Body of pancreas (tissue), 4 donors: Measurements from ENCODE around the gene GFRA4. TPM values are rescaled to one million over a fixed set of nuclear protein-coding genes. Genes with fewer than 3 reads are reported as not detected.

Source experiments
- ATAC-seq: fragments of 150-250 bp; one replicate; pipeline ENCODE4 v1.9.1; 2016
- DNase-seq, 4 donors: peaks; one replicate each; pipeline ENCODE4 v3.0.0-alpha.2; 2019
- H3K27ac ChIP-seq, 4 donors: fragments of 200-600 bp; sonication (generic); 1 replicate in 3 of 4; 2 replicates in 1 of 4; pipeline versions ENCODE4 v1.5.1 to v1.6.1; 2016 to 2019; ENCODE audit warnings: mild to moderate bottlenecking in 1 of 4, mixed read lengths in 1 of 4, moderate library complexity in 1 of 4
- H3K27me3 ChIP-seq, 2 donors: fragments of 200-600 bp; sonication (generic); one replicate each; pipeline ENCODE4 v1.6.0; 2016; ENCODE audit warnings: mild to moderate bottlenecking in 1 of 2
- H3K36me3 ChIP-seq, 2 donors: fragments of 200-600 bp; sonication (generic); replicated peaks in 1 of 2; 2 replicates each; pipeline ENCODE4 v1.5.1; 2016; ENCODE audit warnings: low read depth in 2 of 2; ENCODE audit not compliant: insufficient read depth in 1 of 2
- H3K4me1 ChIP-seq: fragments of 200-600 bp; sonication (generic); one replicate; pipeline ENCODE4 v1.6.0; 2016
- H3K4me3 ChIP-seq, 2 donors: fragments of 200-600 bp; sonication (generic); 1 replicate in 1 of 2; 2 replicates in 1 of 2; pipeline ENCODE4 v1.5.1; 2016 to 2019
- H3K9me3 ChIP-seq, 3 donors: fragments of 200-600 bp; sonication (generic); 1 replicate in 2 of 3; 2 replicates in 1 of 3; pipeline ENCODE4 v1.5.1; 2016
- POLR2A ChIP-seq, 3 donors: fragments of 450-650 bp; IDR thresholded peaks; one replicate each; pipeline ENCODE4 v1.6.1; 2016; ENCODE audit warnings: antibody characterized with exemption in 3 of 3, mild to moderate bottlenecking in 2 of 3
- WGBS, 2 donors: methylation state at CpG; one replicate each; pipeline ENCODE4 v1.1.5; 2017; 5-methylcytosine and 5-hydroxymethylcytosine counted together
- intact Hi-C: fragments of 100-400 bp; cut with DNase I; formaldehyde crosslinking; loops from one replicate; pipeline ENCODE4 v1.15.1; 2023
- total RNA-seq, 2 donors: library from RNA; depleted of rRNA; stranded (reverse); fragments of >200 nt; gene quantifications; one replicate each; pipeline ENCODE4 v1.1.0, GENCODE V29; 2016
- TF ChIP-seq, protein P1 (sequence below), 7 experiments: fragments of 450-650 bp in 4 of 7; fragments of 200-600 bp in 3 of 7; sonication (generic) in 3 of 7; IDR thresholded peaks; one replicate each; pipeline ENCODE4 v1.5.1; 2016 to 2019; ENCODE audit warnings: antibody characterized with exemption in 7 of 7

Gene GFRA4
- total RNA-seq, 2 donors from 2014 or later, result not detected

- TF ChIP-seq, protein P1, sequence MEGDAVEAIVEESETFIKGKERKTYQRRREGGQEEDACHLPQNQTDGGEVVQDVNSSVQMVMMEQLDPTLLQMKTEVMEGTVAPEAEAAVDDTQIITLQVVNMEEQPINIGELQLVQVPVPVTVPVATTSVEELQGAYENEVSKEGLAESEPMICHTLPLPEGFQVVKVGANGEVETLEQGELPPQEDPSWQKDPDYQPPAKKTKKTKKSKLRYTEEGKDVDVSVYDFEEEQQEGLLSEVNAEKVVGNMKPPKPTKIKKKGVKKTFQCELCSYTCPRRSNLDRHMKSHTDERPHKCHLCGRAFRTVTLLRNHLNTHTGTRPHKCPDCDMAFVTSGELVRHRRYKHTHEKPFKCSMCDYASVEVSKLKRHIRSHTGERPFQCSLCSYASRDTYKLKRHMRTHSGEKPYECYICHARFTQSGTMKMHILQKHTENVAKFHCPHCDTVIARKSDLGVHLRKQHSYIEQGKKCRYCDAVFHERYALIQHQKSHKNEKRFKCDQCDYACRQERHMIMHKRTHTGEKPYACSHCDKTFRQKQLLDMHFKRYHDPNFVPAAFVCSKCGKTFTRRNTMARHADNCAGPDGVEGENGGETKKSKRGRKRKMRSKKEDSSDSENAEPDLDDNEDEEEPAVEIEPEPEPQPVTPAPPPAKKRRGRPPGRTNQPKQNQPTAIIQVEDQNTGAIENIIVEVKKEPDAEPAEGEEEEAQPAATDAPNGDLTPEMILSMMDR (IDR thresholded peaks at IDR 0.05), result no peak
- TF ChIP-seq POLR2A (IDR thresholded peaks at IDR 0.05), result no peak
- Histone ChIP-seq H3K27me3 (no peaks in the 10 kb centered on the region), H3K27ac (no peak overlapping the region), H3K4me3 (no peak overlapping the region), H3K9me3 (no peaks in the 10 kb centered on the region), H3K4me1 (peaks cover 27% of the 10 kb centered on the region), H3K36me3 (peaks cover 0 to 3% of the 10 kb centered on the region in 2 donors)
- no peak for ATAC-seq
- no peak for DNase-seq
- intact Hi-C loops, result no loop called here
- WGBS, 2 donors, result 83 to 90% methylated on average over 1 of the region's 1 CpG
Observed at GRCh38 chr20:3635346-3635745, 27.9 kb downstream of the GFRA4 start.

DNA sequence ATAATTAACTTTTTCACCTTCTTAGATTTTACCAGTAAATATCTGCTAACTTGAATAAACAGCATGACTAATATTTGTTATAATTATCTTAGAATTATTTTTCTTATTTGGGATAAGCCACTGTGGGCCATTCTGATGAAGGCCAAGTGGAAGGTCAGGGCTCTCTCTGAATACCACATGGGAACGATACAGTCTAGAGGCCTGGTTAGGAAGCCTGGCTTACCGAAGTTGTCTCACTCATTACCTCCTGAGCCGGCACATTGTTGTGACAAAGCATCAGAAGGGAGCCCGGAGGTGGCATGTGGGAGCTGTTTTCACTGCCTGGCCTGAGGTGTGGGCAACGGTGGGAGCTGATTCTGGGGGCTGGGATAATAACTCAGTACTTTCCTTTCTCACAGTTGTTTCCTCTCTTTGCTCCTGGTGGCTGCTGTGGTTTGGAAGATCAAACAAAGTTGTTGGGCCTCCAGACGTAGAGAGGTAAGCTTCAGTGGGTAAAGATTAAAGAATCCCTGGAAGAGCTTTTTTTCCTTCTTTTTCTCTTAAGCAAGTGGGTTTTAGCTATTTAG lies 29.2 kb downstream of the GFRA4 start:
- DNase-seq (no peak), ATAC-seq (no peak)
- peak overlapping the region in 2 of 4 donors; percentile 23 to 36 for H3K27ac ChIP-seq
- H3K4me1 ChIP-seq, result peaks cover 27% of the 10 kb centered on the region
- no peaks in the 10 kb centered on the region for H3K9me3 ChIP-seq
- H3K27me3 ChIP-seq, result no peaks in the 10 kb centered on the region
- peaks cover 0 to 3% of the 10 kb centered on the region in 2 donors for H3K36me3 ChIP-seq
- intact Hi-C loops, result no loop called here
- H3K4me3 ChIP-seq, result no peak overlapping the region
- no peak for TF ChIP-seq POLR2A (IDR thresholded peaks at IDR 0.05)
- TF ChIP-seq, protein P1 (IDR thresholded peaks at IDR 0.05), result no peak
- 30 to 39% methylated on average over 6 of the region's 6 CpGs for WGBS, 2 donors

DNA sequence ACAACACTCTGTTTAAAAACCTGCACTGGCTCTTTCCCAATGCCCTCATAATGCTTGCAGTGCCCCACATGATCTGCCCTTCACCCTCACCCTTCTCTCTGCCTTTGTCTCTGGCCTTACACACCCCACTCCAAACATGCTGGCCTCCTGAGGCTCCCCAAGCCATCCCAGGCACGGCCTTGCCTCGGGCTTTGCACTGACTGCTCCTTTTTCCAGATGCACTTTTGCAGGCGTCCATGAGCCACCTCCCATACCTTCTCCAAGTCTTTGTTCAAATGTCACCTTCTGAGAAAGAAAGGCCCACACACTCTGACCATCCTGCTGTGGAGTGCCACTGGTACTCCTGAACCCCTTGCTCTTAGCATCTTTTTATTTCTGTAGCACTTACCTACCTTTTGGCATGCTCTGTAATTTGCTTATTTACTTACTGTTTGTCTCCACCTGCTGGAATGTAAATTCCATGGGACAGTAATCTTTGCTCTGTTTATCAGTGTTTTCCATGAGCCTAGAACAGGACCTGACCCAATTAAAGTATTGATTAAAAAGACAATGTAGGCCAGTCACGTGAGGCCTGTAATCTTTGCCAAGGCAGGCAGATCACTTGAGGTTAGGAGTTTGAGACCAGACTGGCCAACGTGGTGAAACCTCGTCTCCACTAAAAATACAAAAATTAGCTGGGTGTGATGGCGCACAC lies 30.7 kb downstream of the GFRA4 start:
- intact Hi-C loops, result no loop called here
- ATAC-seq (no peak), DNase-seq (no peak)
- WGBS, 2 donors, result 55 to 57% methylated on average over 7 of the region's 7 CpGs
- no peaks in the 10 kb centered on the region for H3K27me3 ChIP-seq
- H3K27ac ChIP-seq, result no peak overlapping the region
- H3K36me3 ChIP-seq, result no peaks in the 10 kb centered on the region
- H3K4me3 ChIP-seq, result no peak overlapping the region
- TF ChIP-seq POLR2A (IDR thresholded peaks at IDR 0.05), result no peak
- TF ChIP-seq, protein P1 (IDR thresholded peaks at IDR 0.05), result peak in 4 of 7 experiments; percentile 27 to 37 (median 33)
- no peaks in the 10 kb centered on the region for H3K9me3 ChIP-seq
- H3K4me1 ChIP-seq, result peaks cover 27% of the 10 kb centered on the region

- H3K27me3 ChIP-seq, result no peaks in the 10 kb centered on the region
- intact Hi-C loops, result no loop called here
- no peak for ATAC-seq
- no peak for DNase-seq
- peaks cover 27% of the 10 kb centered on the region for H3K4me1 ChIP-seq
- no peak for TF ChIP-seq POLR2A (IDR thresholded peaks at IDR 0.05)
- TF ChIP-seq, protein P1 (IDR thresholded peaks at IDR 0.05), result no peak
- WGBS, 2 donors, result 92 to 94% methylated on average over 5 of the region's 5 CpGs
- H3K4me3 ChIP-seq, result no peak overlapping the region
- no peaks in the 10 kb centered on the region for H3K9me3 ChIP-seq
- H3K36me3 ChIP-seq, result no peaks in the 10 kb centered on the region
- no peak overlapping the region for H3K27ac ChIP-seq
Observed at GRCh38 chr20:3631534-3631933, 31.7 kb downstream of the GFRA4 start.
